Naive thymus-derived CD8-positive, alpha-beta T cell (primary cell): ENCODE measurements around the gene TCHP. TPM values are rescaled to one million over a fixed set of nuclear protein-coding genes. Genes with fewer than 3 reads are reported as not detected.

Experiments
- ATAC-seq, 2 donors: fragments of 150-1000 bp; cut with Tn5 transposase in 1 of 2; sonication (Bioruptor Pico), chemical (Tn5 transposase) in 1 of 2; 1 replicate in 1 of 2; 2 replicates in 1 of 2; pipeline ENCODE4 v1.10.0; 2021; ENCODE audit warnings: mild to moderate bottlenecking in 2 of 2, moderate library complexity in 2 of 2
- POLR2A ChIA-PET: fragments of 350-600 bp; sonication (Branson Sonifier 250); formaldehyde crosslinking; loops from one replicate; lab custom pipeline; 2021; ENCODE audit warnings: antibody characterized with exemption; lab: Charles Lee
- DNase-seq, 10 donors: peaks; one replicate each; pipeline versions ENCODE4 v3.0.0 to v3.0.0-alpha.2; 2020 to 2022
- H3K27ac Mint-ChIP-seq, 10 donors: one replicate each; pipeline ENCODE4 v1.8.0; 2020 to 2022; ENCODE audit warnings: mild to moderate bottlenecking in 10 of 10, mixed read lengths in 10 of 10, moderate library complexity in 4 of 10, inconsistent platforms in 1 of 10
- H3K27me3 Mint-ChIP-seq, 5 donors: one replicate each; pipeline ENCODE4 v1.8.0; 2021 to 2022; ENCODE audit warnings: mixed read lengths in 5 of 5
- H3K36me3 Mint-ChIP-seq, 3 donors: one replicate each; pipeline ENCODE4 v1.8.0; 2020 to 2022; ENCODE audit warnings: mixed read lengths in 3 of 3, mild to moderate bottlenecking in 2 of 3, inconsistent platforms in 1 of 3
- H3K4me1 Mint-ChIP-seq, 4 donors: one replicate each; pipeline ENCODE4 v1.8.0; 2021 to 2022; ENCODE audit warnings: mixed read lengths in 4 of 4
- H3K4me3 Mint-ChIP-seq, 10 donors: one replicate each; pipeline ENCODE4 v1.8.0; 2020 to 2022; ENCODE audit warnings: mild to moderate bottlenecking in 10 of 10, mixed read lengths in 10 of 10, moderate library complexity in 6 of 10, inconsistent platforms in 1 of 10
- H3K9me3 Mint-ChIP-seq, 9 donors: one replicate each; pipeline ENCODE4 v1.8.0; 2020 to 2022; ENCODE audit warnings: mixed read lengths in 9 of 9, mild to moderate bottlenecking in 3 of 9, inconsistent platforms in 1 of 9, moderate library complexity in 1 of 9
- polyA plus RNA-seq, 3 donors: library from polyadenylated mRNA; unstranded; fragments of 300-500 nt; fragmentation: Illumina TruSeq; gene quantifications; one replicate each; pipeline ENCODE4 v1.2.3, GENCODE V29; 2021
- total RNA-seq, 8 experiments: library from RNA in 2 of 8; stranded (reverse) in 2 of 8; gene quantifications; one replicate each; pipeline ENCODE4 v1.2.3 and lab custom pipeline; 2021 to 2026

Gene TCHP
- total and polyA plus RNA-seq, 5 experiments from 2014 or later: 6.7 to 39.1 (median 11.1) TPM

DNA sequence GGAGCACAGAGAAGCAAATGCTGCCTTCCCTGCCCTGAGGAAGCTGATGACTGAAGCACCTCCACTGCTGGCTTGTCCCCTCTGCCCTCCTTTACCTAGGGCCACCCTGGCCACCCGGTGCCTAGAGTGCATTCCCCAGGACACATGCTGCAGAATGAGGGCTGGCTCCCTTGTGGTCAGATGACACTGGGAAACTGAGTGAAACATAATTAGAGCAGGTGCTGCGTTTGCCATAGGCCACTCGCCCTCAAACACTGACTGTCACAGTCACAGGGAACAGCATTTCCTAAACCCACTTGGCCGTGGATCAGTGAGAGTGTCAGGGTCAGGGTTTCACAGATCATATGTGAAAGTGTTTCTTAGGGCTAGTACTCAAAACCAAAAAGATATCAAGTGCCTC, 16.0 kb downstream of the TCHP start:
- ATAC-seq (no peak), DNase-seq (no peak)
- peaks cover 0 to 3% (median 0%) of the 10 kb centered on the region in 4 donors for H3K4me1 Mint-ChIP-seq
- H3K27ac Mint-ChIP-seq: peak overlapping the region in 3 of 10 donors; percentile 55 to 67 (median 57)
- no peaks in the 10 kb centered on the region for H3K27me3 Mint-ChIP-seq
- peaks cover 0 to 95% (median 32%) of the 10 kb centered on the region in 3 donors for H3K36me3 Mint-ChIP-seq
- no peak overlapping the region for H3K4me3 Mint-ChIP-seq
- no peaks in the 10 kb centered on the region for H3K9me3 Mint-ChIP-seq
- POLR2A ChIA-PET: no interaction called here

DNA sequence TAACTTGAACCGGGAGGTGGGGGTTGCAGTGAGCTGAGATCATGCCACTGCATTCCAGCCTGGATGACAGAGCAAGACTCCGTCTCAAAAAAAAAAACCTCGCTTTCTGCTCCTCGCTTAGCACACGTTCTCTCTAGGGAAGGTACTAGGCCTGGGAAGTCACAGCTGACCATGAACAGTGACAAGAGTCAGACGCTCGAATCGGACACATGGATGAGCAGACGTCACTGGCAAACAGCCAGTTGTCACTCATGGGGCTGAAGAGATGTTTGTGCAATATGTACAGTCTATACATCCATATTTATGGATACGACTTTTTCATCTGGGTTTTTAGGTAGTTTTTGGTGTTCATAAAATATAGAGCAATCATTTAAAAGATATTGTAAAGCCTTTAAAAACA, 19.4 kb downstream of the TCHP start:
- Mint-ChIP-seq H3K36me3 (peaks cover 0 to 69% (median 29%) of the 10 kb centered on the region in 3 donors), H3K4me3 (no peak overlapping the region), H3K27me3 (no peaks in the 10 kb centered on the region), H3K4me1 (peaks cover 0 to 5% (median 0%) of the 10 kb centered on the region in 4 donors), H3K27ac (peak overlapping the region in 1 of 10 donors; percentile 36), H3K9me3 (no peaks in the 10 kb centered on the region)
- ATAC-seq (no peak), DNase-seq (no peak)
- POLR2A ChIA-PET: no interaction called here

DNA sequence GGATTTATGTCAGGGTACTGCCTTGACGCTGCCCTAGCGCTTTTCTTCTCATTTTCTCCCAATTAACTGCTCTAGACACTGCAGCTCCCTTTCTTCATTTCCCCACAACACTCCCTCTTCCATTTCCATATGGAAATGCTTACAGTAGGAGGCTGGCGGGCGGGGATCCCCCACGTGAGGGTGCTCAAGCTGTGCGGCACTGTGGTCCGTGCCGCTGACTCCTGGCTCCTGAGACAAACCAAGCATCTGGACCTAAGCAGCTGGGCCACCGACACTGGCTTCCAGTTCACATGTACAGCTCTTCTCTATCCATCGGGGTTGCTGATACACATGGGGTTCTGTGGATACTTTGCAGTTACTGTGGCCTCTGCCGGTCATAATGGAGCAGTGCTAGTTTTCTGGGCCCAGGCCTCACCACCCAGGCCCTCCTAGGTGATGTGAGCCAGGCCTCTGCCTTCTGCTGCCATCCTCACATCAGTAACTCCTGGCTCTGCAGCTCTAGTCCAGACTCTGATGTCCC, 20.2 kb downstream of the TCHP start:
- Mint-ChIP-seq H3K27me3 (no peaks in the 10 kb centered on the region), H3K4me1 (peaks cover 0 to 10% (median 2%) of the 10 kb centered on the region in 4 donors), H3K36me3 (peaks cover 0 to 65% (median 27%) of the 10 kb centered on the region in 3 donors), H3K9me3 (no peaks in the 10 kb centered on the region), H3K4me3 (no peak overlapping the region), H3K27ac (peak overlapping the region in 1 of 10 donors; percentile 32)
- POLR2A ChIA-PET: interaction anchor here (0.6 kb wide), 1 partner anchor 31 kb away, joined by 4 read pairs; no protein-coding TSS in a partner anchor
- ATAC-seq (no peak), DNase-seq (no peak)

DNA sequence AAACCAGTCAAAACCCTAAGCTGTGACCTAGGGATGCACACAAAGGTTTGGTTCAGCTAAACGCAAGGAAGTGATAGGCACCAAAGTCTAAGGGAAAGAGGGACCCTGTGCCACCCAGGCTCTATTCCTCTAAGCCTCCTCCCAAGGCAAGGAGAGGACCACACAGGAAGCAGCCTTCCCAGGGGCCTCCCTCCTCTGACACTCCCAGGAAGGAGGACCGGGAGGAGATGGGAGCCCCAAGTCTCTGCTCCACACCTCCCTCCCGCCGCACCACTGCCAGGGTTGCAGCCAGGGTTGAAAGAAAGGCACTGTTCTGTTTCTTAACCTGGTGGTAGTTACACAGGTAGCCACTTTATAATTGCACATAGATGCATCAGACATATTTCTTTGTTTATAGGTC, 21.9 kb downstream of the TCHP start:
- POLR2A ChIA-PET: no interaction called here
- peaks cover 0 to 10% (median 2%) of the 10 kb centered on the region in 4 donors for H3K4me1 Mint-ChIP-seq
- H3K27ac Mint-ChIP-seq: peak overlapping the region in 1 of 10 donors; percentile 57
- H3K9me3 Mint-ChIP-seq: no peaks in the 10 kb centered on the region
- ATAC-seq (no peak), DNase-seq (no peak)
- no peaks in the 10 kb centered on the region for H3K27me3 Mint-ChIP-seq
- peaks cover 0 to 50% (median 14%) of the 10 kb centered on the region in 3 donors for H3K36me3 Mint-ChIP-seq
- H3K4me3 Mint-ChIP-seq: no peak overlapping the region

DNA sequence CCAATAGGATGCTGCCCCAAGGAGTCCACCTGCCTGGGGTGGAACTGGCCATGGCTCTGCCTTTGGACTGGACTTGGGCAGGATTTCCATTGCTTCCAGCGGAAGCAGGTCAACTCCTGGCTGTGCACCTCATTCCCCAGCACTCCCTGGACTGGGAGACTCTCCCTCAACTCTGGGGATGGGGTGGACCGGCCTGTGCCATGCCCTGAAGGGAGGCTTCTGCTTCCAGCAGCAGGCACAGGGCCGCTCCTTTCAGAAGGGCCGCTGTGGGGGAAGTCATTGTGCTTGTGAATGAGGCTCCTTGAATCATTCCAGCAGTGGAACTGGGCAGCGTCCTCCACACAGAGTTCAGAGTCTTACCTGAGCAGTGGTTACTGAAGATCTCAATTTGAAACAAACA, 23.0 kb downstream of the TCHP start:
- H3K4me3 Mint-ChIP-seq: no peak overlapping the region
- H3K36me3 Mint-ChIP-seq: peaks cover 0 to 44% (median 11%) of the 10 kb centered on the region in 3 donors
- peak overlapping the region in 1 of 10 donors; percentile 50 for H3K27ac Mint-ChIP-seq
- H3K27me3 Mint-ChIP-seq: no peaks in the 10 kb centered on the region
- no peaks in the 10 kb centered on the region for H3K9me3 Mint-ChIP-seq
- no peak for ATAC-seq
- POLR2A ChIA-PET: no interaction called here
- no peak for DNase-seq
- peaks cover 0 to 10% (median 3%) of the 10 kb centered on the region in 4 donors for H3K4me1 Mint-ChIP-seq

DNA sequence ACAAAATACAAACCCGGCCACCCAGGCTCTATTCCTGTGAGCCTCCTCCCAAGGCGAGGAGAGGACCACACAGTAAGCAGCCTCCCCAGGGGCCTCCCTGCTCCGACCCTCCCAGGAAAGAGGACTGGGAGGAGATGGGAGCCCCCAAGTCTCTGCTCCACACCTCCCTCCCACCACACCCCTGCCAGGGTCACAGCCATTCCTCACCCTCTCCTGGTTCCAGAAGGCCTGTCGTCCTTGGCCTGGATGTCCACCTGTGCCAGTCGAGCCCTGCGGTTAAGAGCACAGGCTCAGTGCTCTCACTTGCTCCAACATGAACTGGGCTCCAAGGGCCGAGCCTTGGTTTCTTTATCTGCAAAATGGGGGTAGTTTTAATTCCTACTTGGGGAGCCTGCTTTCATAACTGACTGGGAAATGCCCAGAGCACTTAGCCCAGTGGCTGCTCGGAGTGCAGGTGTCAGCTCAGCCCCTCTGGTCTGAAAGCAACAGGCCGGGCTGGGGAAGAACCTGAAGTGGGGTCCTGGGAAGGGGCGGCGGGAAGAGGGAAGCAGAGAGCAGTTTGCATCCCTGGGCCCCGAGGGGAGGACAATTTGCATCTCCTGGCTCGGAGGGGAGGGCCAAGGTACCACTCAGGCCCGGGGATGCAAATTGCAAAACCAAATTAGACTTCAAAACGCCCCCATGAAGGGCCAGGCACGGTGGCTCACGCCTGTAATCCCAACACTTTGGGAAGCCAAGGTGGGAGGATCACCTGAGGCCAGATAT, 23.6 kb downstream of the TCHP start:
- DNase-seq (no peak), ATAC-seq (no peak)
- Mint-ChIP-seq H3K9me3 (no peaks in the 10 kb centered on the region), H3K4me1 (peaks cover 0 to 10% (median 3%) of the 10 kb centered on the region in 4 donors), H3K36me3 (peaks cover 0 to 38% (median 8%) of the 10 kb centered on the region in 3 donors), H3K4me3 (no peak overlapping the region), H3K27me3 (no peaks in the 10 kb centered on the region), H3K27ac (peak overlapping the region in 1 of 10 donors; percentile 41)
- POLR2A ChIA-PET: no interaction called here

DNA sequence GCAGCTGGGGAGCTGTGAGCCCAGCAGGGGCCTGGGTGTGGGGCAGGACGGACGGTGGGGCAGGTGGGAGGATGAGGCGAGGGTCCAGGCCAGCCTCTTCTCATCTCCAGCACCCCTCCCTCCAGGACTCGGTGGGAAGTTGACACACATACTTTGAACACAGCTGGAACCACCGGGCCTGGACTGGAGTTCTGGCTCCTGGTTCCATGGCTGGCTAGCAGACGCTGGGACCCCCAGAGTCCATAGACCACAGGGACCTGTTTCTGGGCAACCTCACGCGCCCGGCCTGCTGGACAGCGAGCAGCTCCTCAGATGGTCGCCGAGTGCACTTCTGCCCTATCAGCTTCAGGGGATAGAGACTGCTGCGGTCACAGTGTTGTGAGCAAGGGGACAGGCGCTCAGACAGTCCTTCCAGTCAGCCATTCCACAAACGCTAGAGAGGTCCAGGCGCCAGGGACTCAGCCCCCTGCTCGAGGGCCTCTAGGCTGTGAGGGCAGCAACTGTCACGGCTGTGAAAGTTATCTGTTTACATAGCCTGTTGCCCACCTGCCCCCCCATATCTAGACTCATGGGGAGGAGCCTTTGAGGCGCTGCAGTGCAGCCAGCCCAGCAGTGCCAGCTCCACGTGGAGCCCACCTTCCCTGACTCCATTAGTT, 25.2 kb downstream of the TCHP start:
- Mint-ChIP-seq H3K9me3 (no peaks in the 10 kb centered on the region), H3K36me3 (peaks cover 0 to 32% (median 3%) of the 10 kb centered on the region in 3 donors), H3K27ac (peak overlapping the region in 5 of 10 donors; percentile 1 to 90 (median 35)), H3K4me1 (peaks cover 0 to 10% (median 3%) of the 10 kb centered on the region in 4 donors), H3K4me3 (no peak overlapping the region), H3K27me3 (no peaks in the 10 kb centered on the region)
- POLR2A ChIA-PET: interaction anchor here (0.8 kb wide), 1 partner anchor 11 kb away, joined by 6 read pairs; no protein-coding TSS in a partner anchor
- no peak for DNase-seq
- no peak for ATAC-seq

DNA sequence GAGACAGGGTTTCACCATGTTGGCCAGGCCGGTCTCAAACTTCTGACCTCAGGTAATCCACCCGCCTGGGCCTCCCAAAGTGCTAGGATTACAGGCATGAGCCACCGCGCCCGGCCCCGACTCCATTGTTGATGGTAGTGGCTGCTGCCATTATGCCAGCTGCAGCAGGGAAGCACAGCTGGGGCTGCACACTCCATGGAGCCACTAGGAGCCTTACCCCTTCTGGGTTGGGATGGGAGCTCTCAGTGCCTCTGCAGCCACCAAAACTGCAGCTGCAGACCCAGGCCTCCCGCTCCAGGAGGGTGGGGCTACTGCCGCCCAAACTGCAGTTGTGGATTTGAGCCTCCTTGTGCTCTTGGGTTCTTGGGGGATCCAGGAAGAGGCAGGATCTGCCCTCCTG, 25.9 kb downstream of the TCHP start:
- H3K9me3 Mint-ChIP-seq: no peaks in the 10 kb centered on the region
- H3K27me3 Mint-ChIP-seq: no peaks in the 10 kb centered on the region
- DNase-seq (no peak), ATAC-seq (no peak)
- peaks cover 0 to 7% (median 3%) of the 10 kb centered on the region in 4 donors for H3K4me1 Mint-ChIP-seq
- H3K4me3 Mint-ChIP-seq: no peak overlapping the region
- H3K27ac Mint-ChIP-seq: no peak overlapping the region
- H3K36me3 Mint-ChIP-seq: peaks cover 0 to 32% (median 2%) of the 10 kb centered on the region in 3 donors
- POLR2A ChIA-PET: interaction anchor here (0.5 to 0.8 kb wide), 2 partner anchors 10 to 15 kb away, joined by 3 to 6 read pairs; no protein-coding TSS in a partner anchor

DNA sequence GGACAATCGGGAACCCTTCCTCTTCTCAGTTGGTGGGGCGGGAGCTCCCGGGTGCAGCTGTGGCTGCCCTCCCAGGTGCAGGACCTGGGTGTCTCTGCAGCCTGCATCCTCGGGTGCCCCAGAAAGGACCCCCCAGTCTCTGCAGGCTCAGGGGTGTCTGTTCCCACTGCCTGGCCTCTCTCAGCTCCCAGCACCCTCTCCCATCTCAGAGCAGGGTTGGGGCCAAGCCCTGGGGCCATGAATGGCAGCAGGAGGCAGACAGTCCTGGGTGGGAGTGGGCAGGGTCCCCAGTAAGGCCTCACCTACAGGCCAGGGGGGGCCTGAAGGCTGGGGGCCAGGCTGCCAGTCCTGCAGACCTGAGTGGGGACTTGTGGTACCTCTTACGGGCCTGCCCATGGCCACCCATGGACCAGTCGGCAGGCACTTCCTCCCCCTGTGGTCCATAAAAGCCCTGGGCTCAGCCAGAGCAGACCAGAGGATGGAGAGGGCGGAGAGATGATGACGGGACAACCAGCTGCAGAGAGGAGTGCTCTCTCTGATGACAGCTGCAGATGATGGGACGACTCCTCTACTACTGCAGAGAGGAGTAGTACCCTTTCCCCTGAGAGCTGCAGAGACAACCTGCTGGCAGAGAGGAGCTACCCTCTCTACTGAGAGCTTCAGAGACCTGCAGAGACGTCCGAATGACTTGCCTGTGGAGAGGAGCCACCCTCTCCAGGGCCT, 26.6 kb downstream of the TCHP start:
- DNase-seq: no peak
- H3K27ac Mint-ChIP-seq: no peak overlapping the region
- H3K4me1 Mint-ChIP-seq: peaks cover 0 to 7% (median 3%) of the 10 kb centered on the region in 4 donors
- POLR2A ChIA-PET: interaction anchor here (0.8 kb wide), 1 partner anchor 10 kb away, joined by 6 read pairs; no protein-coding TSS in a partner anchor
- ATAC-seq: no peak
- H3K27me3 Mint-ChIP-seq: no peaks in the 10 kb centered on the region
- H3K4me3 Mint-ChIP-seq: no peak overlapping the region
- H3K9me3 Mint-ChIP-seq: no peaks in the 10 kb centered on the region
- H3K36me3 Mint-ChIP-seq: peaks cover 0 to 35% (median 0%) of the 10 kb centered on the region in 3 donors

DNA sequence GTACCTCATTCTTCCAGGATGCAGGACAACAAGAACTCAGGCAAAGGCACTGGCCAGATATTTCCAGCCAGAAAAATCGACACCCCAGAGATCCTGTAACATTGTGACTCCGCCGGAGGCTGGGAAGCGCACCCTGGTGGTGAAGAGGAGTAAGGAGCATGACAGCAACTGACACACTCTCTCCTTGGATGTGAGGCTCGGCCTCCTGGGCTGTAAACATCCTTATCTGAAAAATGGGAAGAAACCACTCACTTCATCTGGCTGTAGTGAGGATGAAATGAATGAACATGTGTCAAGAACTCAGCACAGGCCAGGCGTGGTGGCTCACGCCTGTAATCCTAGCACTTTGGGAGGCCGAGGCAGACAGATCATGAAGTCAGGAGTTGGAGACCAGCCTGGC, 27.5 kb downstream of the TCHP start:
- ATAC-seq (peak; percentile 37 to 50), DNase-seq (peak in 4 of 10 donors; percentile 10 to 42 (median 21))
- H3K36me3 Mint-ChIP-seq: peaks cover 0 to 45% (median 7%) of the 10 kb centered on the region in 3 donors
- H3K9me3 Mint-ChIP-seq: no peaks in the 10 kb centered on the region
- POLR2A ChIA-PET: no interaction called here
- H3K4me3 Mint-ChIP-seq: no peak overlapping the region
- H3K27me3 Mint-ChIP-seq: no peaks in the 10 kb centered on the region
- peaks cover 0 to 6% (median 3%) of the 10 kb centered on the region in 4 donors for H3K4me1 Mint-ChIP-seq
- peak overlapping the region in 7 of 10 donors; percentile 1 to 48 (median 19) for H3K27ac Mint-ChIP-seq

DNA sequence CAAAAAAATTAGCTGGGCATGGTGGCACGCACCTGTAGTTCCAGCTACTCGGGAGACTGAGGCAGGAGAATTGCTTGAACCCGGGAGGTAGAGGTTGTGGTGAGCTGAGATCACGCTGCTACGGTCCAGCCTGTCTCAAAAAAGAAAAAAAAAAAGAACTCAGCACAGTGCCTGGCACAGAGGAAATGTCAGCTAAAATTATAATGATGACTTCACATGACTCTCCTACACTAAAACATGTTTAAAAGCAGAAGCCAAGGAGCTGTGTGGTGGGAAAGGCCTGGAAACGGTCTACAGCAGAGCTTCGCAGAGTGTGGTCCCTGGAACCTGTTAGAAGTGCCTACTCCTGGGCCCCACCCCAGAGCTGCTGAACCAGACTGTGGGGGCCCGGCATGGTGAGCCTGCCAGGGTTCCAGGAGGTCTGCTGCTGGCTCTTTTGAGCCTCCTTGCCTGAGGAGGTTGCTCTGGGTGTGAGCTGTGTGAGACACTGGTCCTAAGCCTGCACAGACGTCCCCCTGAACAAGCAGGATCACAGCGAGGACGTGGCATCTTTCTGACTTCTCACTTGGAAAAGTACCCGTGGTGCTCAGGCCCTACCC, 28.1 kb downstream of the TCHP start:
- Mint-ChIP-seq H3K27ac (peak overlapping the region in 4 of 10 donors; percentile 1 to 29 (median 14)), H3K4me3 (no peak overlapping the region), H3K36me3 (peaks cover 1 to 49% (median 7%) of the 10 kb centered on the region in 3 donors), H3K4me1 (peaks cover 0 to 6% (median 3%) of the 10 kb centered on the region in 4 donors), H3K9me3 (no peaks in the 10 kb centered on the region), H3K27me3 (no peaks in the 10 kb centered on the region)
- DNase-seq (no peak), ATAC-seq (no peak)
- POLR2A ChIA-PET: interaction anchor here (1.2 kb wide), 1 partner anchor 27 kb away, joined by 3 read pairs; no protein-coding TSS in a partner anchor
